ENCODE results near the gene SLX9.

DNA sequence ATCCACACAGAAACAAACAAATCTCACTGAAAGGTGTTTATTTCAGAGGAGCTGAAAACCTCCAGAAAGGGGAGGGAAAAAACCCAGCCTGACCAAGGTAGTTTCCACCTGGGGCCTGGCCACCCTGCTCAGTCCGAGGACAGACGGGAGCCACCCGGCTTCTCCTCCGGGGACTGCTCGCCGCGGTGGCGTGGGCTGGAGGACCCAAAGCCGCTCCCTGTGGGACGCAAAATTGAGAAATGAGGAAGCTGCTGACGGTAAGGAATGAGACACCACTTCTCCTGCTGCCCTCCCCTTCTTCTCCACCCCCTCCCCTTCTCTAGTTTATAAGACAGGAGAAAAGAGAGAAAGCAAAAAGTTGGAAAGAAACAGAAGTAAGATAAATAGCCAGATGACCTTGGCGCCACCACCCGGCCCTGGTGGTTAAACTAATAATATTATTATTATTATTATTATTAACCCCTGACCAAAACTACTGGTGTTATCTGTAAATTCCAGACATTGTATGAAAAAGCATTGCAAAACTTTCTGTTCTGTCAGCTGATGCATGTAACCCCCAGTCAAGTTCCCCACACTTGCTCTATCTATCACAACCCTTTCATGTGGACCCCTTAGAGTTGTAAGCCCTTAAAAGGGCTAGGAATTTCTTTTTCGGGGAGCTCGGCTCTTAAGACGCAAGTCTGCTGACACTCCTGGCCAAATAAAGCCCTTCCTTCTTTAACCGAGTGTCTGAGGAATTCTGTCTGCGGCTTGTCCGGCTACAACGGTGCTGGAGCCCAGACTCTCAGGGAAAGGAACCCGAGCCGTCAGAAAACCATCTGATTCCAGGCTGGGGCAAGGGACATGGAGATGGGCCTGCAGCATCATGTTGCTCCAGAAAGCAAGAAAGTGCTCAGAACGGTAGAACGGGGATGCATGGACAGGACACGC lies 31.6 kb upstream of the SLX9 start:
- TF ChIP-seq, protein P1, sequence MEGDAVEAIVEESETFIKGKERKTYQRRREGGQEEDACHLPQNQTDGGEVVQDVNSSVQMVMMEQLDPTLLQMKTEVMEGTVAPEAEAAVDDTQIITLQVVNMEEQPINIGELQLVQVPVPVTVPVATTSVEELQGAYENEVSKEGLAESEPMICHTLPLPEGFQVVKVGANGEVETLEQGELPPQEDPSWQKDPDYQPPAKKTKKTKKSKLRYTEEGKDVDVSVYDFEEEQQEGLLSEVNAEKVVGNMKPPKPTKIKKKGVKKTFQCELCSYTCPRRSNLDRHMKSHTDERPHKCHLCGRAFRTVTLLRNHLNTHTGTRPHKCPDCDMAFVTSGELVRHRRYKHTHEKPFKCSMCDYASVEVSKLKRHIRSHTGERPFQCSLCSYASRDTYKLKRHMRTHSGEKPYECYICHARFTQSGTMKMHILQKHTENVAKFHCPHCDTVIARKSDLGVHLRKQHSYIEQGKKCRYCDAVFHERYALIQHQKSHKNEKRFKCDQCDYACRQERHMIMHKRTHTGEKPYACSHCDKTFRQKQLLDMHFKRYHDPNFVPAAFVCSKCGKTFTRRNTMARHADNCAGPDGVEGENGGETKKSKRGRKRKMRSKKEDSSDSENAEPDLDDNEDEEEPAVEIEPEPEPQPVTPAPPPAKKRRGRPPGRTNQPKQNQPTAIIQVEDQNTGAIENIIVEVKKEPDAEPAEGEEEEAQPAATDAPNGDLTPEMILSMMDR (IDR thresholded peaks at IDR 0.05) = no peak
- TF ChIP-seq POLR2A (IDR thresholded peaks at IDR 0.05) = no peak

Data from right lobe of liver (tissue), 4 donors.